Karpas-422 (cell line): ENCODE results near the gene PARPBP. TPM values are rescaled to one million over a fixed set of nuclear protein-coding genes. Genes with fewer than 3 reads are reported as not detected.
"Not testable (repeated sequence)": the region's sequence is repeated elsewhere in the genome, so short reads cannot be mapped to it uniquely, and the experiment has no call there.

ENCODE experiments used
- DNase-seq: peaks from one replicate; pipeline ENCODE4 v3.0.0-alpha.2; 2015
- H2AFZ ChIP-seq: fragments of 200-600 bp; sonication (generic); 2 replicates; pipeline ENCODE4 v1.6.1; 2014; ENCODE audit warnings: antibody characterized with exemption, low read length, mixed read lengths
- H3K27ac ChIP-seq: fragments of 200-600 bp; sonication (generic); 2 replicates; pipeline ENCODE4 v1.5.1; 2014; ENCODE audit warnings: mild to moderate bottlenecking, low read length, moderate library complexity
- H3K27me3 ChIP-seq: fragments of 200-600 bp; sonication (generic); 2 replicates; pipeline ENCODE4 v1.6.1; 2014; ENCODE audit warnings: low read length, mixed read lengths
- H3K36me3 ChIP-seq: fragments of 200-600 bp; sonication (generic); 2 replicates; pipeline ENCODE4 v1.6.1; 2014; ENCODE audit warnings: low read length, mixed read lengths; ENCODE audit not compliant: insufficient read depth
- H3K4me1 ChIP-seq: fragments of 200-600 bp; sonication (generic); 2 replicates; pipeline ENCODE4 v1.6.1; 2014; ENCODE audit warnings: mild to moderate bottlenecking, low read length, mixed read lengths
- H3K4me2 ChIP-seq: fragments of 200-600 bp; sonication (generic); 2 replicates; pipeline ENCODE4 v1.6.1; 2014; ENCODE audit warnings: low read length, low read depth, mild to moderate bottlenecking; ENCODE audit not compliant: poor library complexity, severe bottlenecking
- H3K4me3 ChIP-seq: fragments of 200-600 bp; sonication (generic); 2 replicates; pipeline ENCODE4 v1.5.1; 2014; ENCODE audit warnings: mild to moderate bottlenecking, antibody characterized with exemption, low read length, mixed read lengths
- H3K79me2 ChIP-seq: fragments of 200-600 bp; sonication (generic); 2 replicates; pipeline ENCODE4 v1.6.1; 2014; ENCODE audit warnings: mild to moderate bottlenecking, low read length, mixed read lengths
- H3K9ac ChIP-seq: fragments of 200-600 bp; sonication (generic); 2 replicates; pipeline ENCODE4 v1.6.0; 2014; ENCODE audit warnings: low read length
- H3K9me2 ChIP-seq: fragments of 200-600 bp; sonication (generic), shearing (Covaris generic); replicated peaks from 2 replicates; pipeline ENCODE4 v1.6.0; 2014; ENCODE audit warnings: mild to moderate bottlenecking, low read length, moderate library complexity; ENCODE audit not compliant: insufficient read depth
- H3K9me3 ChIP-seq: fragments of 300-700, 200-600 bp; sonication (generic); 2 replicates; pipeline ENCODE4 v1.6.1; 2014; ENCODE audit warnings: low read length, mixed read lengths
- H4K20me1 ChIP-seq: fragments of 200-600 bp; sonication (generic); 2 replicates; pipeline ENCODE4 v1.6.1; 2014; ENCODE audit warnings: mild to moderate bottlenecking, antibody characterized with exemption, low read length, low read depth; ENCODE audit not compliant: insufficient read depth
- total RNA-seq: library from RNA; depleted of rRNA; stranded (reverse); fragments of >200 nt; shearing (Covaris generic); gene quantifications from 2 replicates; pipeline ENCODE4 v1.2.3, GENCODE V29; 2014; ENCODE audit warnings: low replicate concordance

The PARPBP gene
- total RNA-seq, 1 experiment from 2014 or later: 49.6 TPM

DNA sequence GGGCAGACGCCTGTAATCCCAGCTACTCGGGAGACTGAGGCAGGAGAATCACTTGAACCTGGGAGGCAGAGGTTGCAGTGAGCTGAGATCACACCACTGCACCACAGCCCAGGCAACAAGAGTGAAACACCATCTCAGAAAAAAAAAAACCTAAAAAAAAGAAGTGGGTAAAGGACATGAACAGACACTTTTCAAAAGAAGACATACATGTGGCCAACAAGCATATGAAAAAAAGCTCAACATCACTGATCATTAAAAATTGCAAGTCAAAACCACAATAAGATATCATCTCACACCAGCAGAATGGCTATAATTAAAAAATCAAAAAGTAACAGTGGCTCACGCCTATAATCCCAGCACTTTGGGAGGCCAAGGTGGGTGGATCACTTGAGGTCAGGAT lies 10.7 kb downstream of the PARPBP start:
- Histone ChIP-seq H3K79me2 (peaks cover 89% of the 10 kb centered on the region), H3K36me3 (peaks cover 60% of the 10 kb centered on the region)
- H2AFZ ChIP-seq, H3K9me2 ChIP-seq, H3K4me2 ChIP-seq, H4K20me1 ChIP-seq, H3K27me3 ChIP-seq, H3K27ac ChIP-seq, H3K4me3 ChIP-seq, H3K9ac ChIP-seq, H3K4me1 ChIP-seq, DNase-seq, H3K9me3 ChIP-seq: not testable (repeated sequence)

DNA sequence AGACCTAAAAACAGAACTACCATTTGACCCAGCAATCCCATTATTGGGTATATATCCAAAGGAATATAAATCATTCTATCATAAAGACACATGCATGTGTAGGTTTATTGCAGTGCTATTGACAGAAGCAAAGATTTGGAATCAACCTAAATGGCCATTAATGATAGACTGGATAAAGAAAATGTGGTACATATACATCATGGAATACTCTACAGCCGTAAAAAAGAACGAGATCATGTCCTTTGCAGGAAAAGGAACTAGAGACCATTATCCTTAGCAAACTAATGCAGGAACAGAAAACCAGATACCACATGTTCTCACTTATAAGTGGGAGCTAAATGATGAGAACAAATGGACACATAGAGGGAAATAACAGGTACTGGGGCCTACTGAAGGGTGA lies 11.5 kb downstream of the PARPBP start:
- not testable (repeated sequence) for H3K9ac ChIP-seq, H3K4me1 ChIP-seq, H3K9me2 ChIP-seq, H4K20me1 ChIP-seq, H3K27ac ChIP-seq, H3K9me3 ChIP-seq, DNase-seq, H3K27me3 ChIP-seq, H3K4me2 ChIP-seq, H2AFZ ChIP-seq, H3K4me3 ChIP-seq
- Histone ChIP-seq H3K79me2 (peaks cover 89% of the 10 kb centered on the region), H3K36me3 (peaks cover 60% of the 10 kb centered on the region)

DNA sequence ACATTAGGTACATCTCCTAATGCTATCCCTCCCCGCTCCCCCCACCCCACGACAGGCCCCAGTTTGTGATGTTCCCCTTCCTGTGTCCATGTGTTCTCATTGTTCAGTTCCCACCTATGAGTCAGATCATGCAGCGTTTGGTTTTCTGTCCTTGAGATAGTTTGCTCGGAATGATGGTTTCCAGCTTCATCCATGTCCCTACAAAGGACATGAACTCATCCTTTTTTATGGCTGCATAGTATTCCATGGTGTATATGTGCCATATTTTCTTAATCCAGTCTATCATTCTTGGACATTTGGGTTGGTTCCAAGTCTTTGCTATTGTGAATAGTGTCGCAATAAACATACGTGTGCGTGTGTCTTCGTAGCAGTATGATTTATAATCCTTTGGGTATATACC lies 17.6 kb downstream of the PARPBP start:
- H3K27me3 ChIP-seq, H3K27ac ChIP-seq, H4K20me1 ChIP-seq, H3K4me2 ChIP-seq, H3K4me1 ChIP-seq, H3K9me3 ChIP-seq, DNase-seq, H3K9me2 ChIP-seq, H3K9ac ChIP-seq, H3K4me3 ChIP-seq, H2AFZ ChIP-seq: not testable (repeated sequence)
- Histone ChIP-seq H3K79me2 (peaks cover 67% of the 10 kb centered on the region), H3K36me3 (peaks cover 30% of the 10 kb centered on the region)

DNA sequence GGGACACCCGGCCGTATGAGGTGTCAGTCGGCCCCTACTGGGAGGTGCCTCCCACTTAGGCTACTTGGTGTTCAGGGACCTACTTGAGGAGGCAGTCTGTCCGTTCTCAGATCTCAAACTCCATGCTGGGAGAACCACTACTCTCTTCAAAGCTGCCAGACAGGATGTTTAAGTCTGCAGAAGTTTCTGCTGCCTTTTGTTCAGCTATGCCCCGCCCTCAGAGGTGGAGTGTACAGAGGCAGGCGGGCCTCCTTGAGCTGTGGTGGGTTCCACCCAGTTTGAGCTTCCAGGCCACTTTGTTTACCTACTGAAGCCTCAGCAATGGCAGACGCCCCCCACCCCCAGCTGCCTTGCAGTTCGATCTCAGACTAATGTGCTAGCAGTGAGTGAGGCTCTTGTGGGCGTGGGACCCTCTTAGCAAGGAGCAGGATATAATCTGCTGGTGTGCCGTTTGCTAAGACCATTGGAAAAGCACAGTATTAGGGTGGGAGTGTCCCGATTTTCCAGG lies 22.9 kb downstream of the PARPBP start:
- Histone ChIP-seq H3K79me2 (peaks cover 54% of the 10 kb centered on the region), H3K36me3 (peaks cover 21% of the 10 kb centered on the region)
- not testable (repeated sequence) for H3K27me3 ChIP-seq, H3K4me3 ChIP-seq, H3K4me2 ChIP-seq, H3K9ac ChIP-seq, DNase-seq, H4K20me1 ChIP-seq, H2AFZ ChIP-seq, H3K27ac ChIP-seq, H3K4me1 ChIP-seq, H3K9me2 ChIP-seq, H3K9me3 ChIP-seq

DNA sequence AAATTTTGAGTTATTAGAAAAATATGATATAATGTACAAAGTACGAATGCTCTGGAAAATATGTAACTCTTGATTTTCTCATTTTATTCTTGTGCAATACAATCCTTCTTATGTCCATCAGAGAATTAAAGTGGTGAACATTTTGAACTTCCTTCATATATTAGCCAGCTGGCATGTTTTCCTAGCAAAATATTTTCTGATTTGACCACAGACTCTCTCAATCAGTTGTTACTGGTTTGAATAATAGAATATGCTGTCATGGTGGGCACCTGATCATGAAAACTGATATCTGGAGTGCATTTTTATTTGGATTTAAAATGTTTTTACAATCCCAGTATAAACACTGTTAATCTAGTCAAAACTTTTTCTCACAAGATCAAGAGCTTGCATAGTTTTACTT lies 24.2 kb downstream of the PARPBP start:
- H3K9me2 ChIP-seq: no peaks in the 10 kb centered on the region
- H3K27ac ChIP-seq: no peak overlapping the region
- H3K79me2 ChIP-seq: peaks cover 58% of the 10 kb centered on the region
- no peaks in the 10 kb centered on the region for H3K4me1 ChIP-seq
- peaks cover 21% of the 10 kb centered on the region for H3K36me3 ChIP-seq
- H3K4me2 ChIP-seq: no peak overlapping the region
- no peak overlapping the region for H2AFZ ChIP-seq
- H3K9me3 ChIP-seq: no peaks in the 10 kb centered on the region
- H4K20me1 ChIP-seq: no peaks in the 10 kb centered on the region
- no peak overlapping the region for H3K9ac ChIP-seq
- no peak overlapping the region for H3K4me3 ChIP-seq
- DNase-seq: no peak
- H3K27me3 ChIP-seq: no peaks in the 10 kb centered on the region

DNA sequence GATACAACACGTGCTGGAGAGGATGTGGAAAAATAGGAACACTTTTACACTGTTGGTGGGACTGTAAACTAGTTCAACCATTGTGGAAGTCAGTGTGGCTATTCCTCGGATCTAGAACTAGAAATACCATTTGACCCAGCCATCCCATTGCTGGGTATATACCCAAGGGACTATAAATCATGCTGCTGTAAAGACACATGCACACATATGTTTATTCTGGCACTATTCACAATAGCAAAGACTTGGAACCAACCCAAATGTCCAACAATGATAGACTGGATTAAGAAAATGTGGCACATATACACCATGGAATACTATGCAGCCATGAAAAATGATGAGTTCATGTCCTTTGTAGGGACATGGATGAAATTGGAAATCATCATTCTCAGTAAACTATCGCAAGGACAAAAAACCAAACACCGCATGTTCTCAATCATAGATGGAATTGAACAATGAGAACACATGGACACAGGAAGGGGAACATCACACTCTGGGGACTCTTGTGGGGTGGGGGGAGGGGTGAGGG lies 27.1 kb downstream of the PARPBP start:
- not testable (repeated sequence) for H2AFZ ChIP-seq, H3K9ac ChIP-seq, H3K9me3 ChIP-seq, H3K4me1 ChIP-seq, H3K9me2 ChIP-seq, DNase-seq, H3K27me3 ChIP-seq, H4K20me1 ChIP-seq, H3K27ac ChIP-seq, H3K4me3 ChIP-seq, H3K4me2 ChIP-seq
- Histone ChIP-seq H3K79me2 (peaks cover 51% of the 10 kb centered on the region), H3K36me3 (peaks cover 26% of the 10 kb centered on the region)

DNA sequence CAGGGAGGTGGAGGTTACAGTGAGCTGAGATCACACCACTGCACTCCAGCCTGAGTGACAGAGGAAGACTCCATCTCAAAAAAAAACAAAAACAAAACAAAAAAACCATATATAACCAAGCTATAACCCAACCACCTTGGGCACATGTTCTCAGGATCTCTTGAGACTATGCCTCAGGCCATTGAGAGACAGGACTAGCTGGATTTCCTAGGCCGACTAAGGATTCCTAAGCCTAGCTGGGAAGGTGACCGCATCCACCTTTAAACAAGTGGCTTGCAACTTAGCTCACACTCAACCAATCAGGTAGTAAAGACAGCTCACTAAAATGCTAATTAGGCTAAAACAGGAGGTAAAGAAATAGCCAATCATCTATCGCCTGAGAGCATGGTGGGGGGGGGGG lies 35.2 kb downstream of the PARPBP start:
- peaks cover 15% of the 10 kb centered on the region; the same call in 1 of the 2 replicates for H3K36me3 ChIP-seq
- H4K20me1 ChIP-seq, H3K9ac ChIP-seq, H3K27ac ChIP-seq, H3K4me3 ChIP-seq, H3K9me2 ChIP-seq, H3K4me2 ChIP-seq, H3K9me3 ChIP-seq, H3K79me2 ChIP-seq, DNase-seq, H2AFZ ChIP-seq, H3K4me1 ChIP-seq, H3K27me3 ChIP-seq: not testable (repeated sequence)

DNA sequence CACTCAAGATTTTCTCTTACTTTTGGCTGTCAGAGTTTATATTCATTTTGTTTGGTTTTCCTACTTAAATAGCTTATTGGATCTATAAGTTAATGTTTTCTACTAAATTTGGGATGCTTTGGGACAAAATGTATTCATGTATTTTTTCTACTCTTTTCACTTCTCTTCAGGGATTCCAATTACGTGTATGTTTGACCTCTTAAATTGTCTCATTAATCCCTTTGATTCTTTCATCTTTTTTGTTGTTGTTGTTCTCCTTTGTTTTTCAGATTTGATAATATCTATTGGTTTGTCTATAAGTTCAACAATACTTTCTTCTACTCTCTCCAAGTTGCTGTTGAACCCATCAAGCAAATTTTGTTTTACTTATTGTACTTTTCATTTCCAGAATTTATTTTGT lies 43.4 kb downstream of the PARPBP start:
- Histone ChIP-seq H3K27ac (no peak overlapping the region), H3K27me3 (no peaks in the 10 kb centered on the region), H3K4me1 (no peaks in the 10 kb centered on the region), H3K9me2 (no peaks in the 10 kb centered on the region), H3K79me2 (peaks cover 18% of the 10 kb centered on the region; the same call in 1 of the 2 replicates), H4K20me1 (no peaks in the 10 kb centered on the region), H2AFZ (no peak overlapping the region), H3K4me3 (no peak overlapping the region), H3K9me3 (no peaks in the 10 kb centered on the region), H3K4me2 (no peak overlapping the region), H3K9ac (no peak overlapping the region), H3K36me3 (peaks cover 17% of the 10 kb centered on the region; the same call in 1 of the 2 replicates)
- no peak for DNase-seq
